Measurements from ENCODE around the gene PLXNA1.

DNA sequence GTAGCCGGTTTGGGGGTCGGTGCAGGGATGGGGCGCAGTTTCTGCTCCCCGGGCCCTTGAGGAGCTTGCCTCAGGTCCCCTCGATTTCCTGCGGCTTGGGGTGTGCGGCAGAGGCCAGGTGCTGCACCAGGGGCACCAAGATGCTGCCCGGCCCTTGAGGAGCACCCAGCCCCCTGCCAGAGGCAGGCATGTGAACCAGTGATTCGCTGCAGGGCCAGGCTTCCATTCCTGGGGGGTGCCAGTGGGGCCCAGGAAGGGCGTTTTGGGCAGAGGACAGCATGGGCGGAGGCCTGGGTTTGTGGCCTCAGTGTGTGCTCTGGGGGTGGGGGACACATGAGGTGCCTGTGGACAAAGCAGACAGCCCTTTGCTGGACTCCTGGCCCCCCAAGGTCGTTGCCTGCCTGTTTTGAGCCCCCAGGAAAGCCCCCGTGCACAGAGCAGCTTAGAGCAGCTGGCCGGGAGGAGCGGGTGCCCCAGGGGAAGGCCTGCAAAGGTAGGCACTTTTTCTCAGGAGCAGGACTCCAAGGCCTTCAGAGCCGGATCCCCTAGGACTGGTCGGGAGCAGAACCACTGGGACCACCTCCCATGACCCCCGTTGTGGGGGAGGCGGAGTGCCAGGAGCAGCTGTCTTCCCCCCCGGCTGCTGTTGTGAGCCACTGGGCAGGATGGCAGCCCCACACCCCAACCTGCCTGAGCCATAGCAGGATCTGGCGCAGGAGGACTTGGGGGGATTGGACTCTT lies 1.6 kb downstream of the PLXNA1 start:
- TF ChIP-seq, protein P1, sequence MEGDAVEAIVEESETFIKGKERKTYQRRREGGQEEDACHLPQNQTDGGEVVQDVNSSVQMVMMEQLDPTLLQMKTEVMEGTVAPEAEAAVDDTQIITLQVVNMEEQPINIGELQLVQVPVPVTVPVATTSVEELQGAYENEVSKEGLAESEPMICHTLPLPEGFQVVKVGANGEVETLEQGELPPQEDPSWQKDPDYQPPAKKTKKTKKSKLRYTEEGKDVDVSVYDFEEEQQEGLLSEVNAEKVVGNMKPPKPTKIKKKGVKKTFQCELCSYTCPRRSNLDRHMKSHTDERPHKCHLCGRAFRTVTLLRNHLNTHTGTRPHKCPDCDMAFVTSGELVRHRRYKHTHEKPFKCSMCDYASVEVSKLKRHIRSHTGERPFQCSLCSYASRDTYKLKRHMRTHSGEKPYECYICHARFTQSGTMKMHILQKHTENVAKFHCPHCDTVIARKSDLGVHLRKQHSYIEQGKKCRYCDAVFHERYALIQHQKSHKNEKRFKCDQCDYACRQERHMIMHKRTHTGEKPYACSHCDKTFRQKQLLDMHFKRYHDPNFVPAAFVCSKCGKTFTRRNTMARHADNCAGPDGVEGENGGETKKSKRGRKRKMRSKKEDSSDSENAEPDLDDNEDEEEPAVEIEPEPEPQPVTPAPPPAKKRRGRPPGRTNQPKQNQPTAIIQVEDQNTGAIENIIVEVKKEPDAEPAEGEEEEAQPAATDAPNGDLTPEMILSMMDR (IDR thresholded peaks at IDR 0.05) = no peak
- no peak for TF ChIP-seq EP300 (IDR thresholded peaks at IDR 0.05; ENCODE audit: low read depth)
- no peak for TF ChIP-seq POLR2A (IDR thresholded peaks at IDR 0.05)
- TF ChIP-seq POLR2AphosphoS5 (IDR thresholded peaks at IDR 0.05) = no peak

Data from transverse colon (tissue), 4 donors.